Uterus (tissue), 2 donors: ENCODE data around the gene POLR2B.
"Not testable (repeated sequence)": the region's sequence is repeated elsewhere in the genome, so short reads cannot be mapped to it uniquely, and the experiment has no call there.

Source experiments
- POLR2A ChIP-seq, 2 donors: fragments of 450-650 bp; IDR thresholded peaks; one replicate each; pipeline ENCODE4 v1.6.1; 2016; ENCODE audit warnings: antibody characterized with exemption in 2 of 2, mild to moderate bottlenecking in 1 of 2, moderate library complexity in 1 of 2
- TF ChIP-seq, protein P1 (sequence below), 4 experiments: fragments of 200-600 bp in 2 of 4; fragments of 450-650 bp in 2 of 4; sonication (generic) in 2 of 4; IDR thresholded peaks; one replicate each; pipeline ENCODE4 v1.5.1; 2016 to 2019; ENCODE audit warnings: antibody characterized with exemption in 4 of 4, mild to moderate bottlenecking in 2 of 4, moderate library complexity in 1 of 4

DNA sequence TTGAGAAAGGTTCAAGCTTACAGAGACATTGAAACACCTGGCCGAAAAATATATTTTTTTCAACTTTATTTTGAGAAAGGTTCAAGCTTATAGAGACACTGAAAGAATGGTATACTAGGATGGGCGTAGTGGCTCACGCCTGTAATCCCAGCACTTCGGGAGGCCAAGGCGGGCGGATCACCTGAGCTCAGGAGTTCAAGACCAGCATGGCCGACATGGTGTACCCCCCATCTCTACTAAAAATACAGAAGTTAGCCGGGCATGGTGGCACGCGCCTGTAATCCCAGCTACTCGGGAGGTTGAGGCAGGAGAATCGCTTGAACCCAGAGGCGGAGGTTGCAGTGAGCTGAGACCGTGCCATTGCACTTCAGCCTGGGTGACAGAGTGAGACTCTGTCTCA lies 38.9 kb upstream of the POLR2B start:
- TF ChIP-seq, protein P1, sequence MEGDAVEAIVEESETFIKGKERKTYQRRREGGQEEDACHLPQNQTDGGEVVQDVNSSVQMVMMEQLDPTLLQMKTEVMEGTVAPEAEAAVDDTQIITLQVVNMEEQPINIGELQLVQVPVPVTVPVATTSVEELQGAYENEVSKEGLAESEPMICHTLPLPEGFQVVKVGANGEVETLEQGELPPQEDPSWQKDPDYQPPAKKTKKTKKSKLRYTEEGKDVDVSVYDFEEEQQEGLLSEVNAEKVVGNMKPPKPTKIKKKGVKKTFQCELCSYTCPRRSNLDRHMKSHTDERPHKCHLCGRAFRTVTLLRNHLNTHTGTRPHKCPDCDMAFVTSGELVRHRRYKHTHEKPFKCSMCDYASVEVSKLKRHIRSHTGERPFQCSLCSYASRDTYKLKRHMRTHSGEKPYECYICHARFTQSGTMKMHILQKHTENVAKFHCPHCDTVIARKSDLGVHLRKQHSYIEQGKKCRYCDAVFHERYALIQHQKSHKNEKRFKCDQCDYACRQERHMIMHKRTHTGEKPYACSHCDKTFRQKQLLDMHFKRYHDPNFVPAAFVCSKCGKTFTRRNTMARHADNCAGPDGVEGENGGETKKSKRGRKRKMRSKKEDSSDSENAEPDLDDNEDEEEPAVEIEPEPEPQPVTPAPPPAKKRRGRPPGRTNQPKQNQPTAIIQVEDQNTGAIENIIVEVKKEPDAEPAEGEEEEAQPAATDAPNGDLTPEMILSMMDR (IDR thresholded peaks at IDR 0.05), result not testable (repeated sequence)
- TF ChIP-seq POLR2A (IDR thresholded peaks at IDR 0.05), result not testable (repeated sequence)
